Medulla oblongata (tissue), 1 donor: ENCODE results near the gene SYT13.
"Not testable (repeated sequence)": the region's sequence is repeated elsewhere in the genome, so short reads cannot be mapped to it uniquely, and the experiment has no call there.

Experiments used
- DNase-seq: peaks from one replicate; pipeline ENCODE4 v3.0.0-alpha.2; 2015; ENCODE audit errors: extremely low spot score

SYT13 gene

GRCh38 chr11:45274206-45274605, 11.9 kb downstream of the SYT13 start:
- DNase-seq, result no peak

DNA sequence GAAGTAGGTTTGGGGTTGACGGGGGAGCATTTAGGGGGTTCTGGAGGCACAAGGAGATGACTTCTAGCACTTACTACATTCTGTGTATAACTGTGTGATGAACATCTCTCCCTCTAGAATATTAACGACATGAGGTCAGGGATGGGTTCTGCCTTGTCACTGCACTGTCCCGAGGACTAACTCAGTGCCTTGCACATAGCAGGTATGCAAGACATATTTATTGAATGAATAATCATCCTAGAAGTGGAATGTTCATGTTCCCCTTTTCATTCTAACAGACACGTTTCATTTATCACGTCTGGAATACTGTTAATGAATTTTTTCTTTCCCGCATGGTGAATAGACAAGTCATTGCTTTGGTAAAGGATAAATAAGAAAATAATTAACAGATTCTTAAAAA, 12.6 kb downstream of the SYT13 start:
- DNase-seq, result no peak

GRCh38 chr11:45272701-45273100, 13.4 kb downstream of the SYT13 start:
- no peak for DNase-seq

DNA sequence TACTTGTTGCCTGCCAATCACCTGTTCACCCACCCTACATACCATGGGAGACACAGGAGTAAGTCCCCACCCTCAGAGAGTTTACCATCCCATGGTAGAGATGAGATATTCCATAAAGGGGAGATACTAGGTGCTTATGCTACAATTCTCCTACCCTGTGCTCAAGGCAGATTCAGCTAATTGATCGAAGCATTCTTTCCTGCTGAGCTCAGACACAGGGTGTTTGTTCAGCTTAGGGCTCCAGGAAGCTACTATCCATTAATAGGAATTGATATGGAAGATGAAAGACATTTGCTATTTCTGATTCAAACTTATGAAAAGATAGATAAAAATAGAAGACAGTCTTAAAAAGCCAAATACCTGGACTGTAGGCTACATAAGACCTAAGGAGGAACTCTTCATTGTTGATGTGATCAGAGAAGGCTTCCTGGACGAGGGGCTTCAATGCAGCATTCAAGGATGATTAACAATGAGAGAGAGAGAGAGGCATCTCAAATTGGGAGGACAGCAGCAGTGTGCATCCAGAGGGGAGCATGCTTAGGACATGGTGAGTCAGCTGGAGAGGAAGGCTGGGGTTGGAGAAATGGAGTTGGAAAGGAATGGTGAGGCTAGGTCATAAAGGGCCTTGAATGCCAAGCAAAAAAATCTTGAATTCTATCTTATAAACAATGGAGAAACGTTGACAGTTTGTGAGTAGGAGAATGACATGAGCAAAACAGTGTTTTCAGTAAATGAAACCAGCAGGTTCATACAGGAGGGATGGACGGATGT, 15.0 kb downstream of the SYT13 start:
- DNase-seq, result no peak

DNA sequence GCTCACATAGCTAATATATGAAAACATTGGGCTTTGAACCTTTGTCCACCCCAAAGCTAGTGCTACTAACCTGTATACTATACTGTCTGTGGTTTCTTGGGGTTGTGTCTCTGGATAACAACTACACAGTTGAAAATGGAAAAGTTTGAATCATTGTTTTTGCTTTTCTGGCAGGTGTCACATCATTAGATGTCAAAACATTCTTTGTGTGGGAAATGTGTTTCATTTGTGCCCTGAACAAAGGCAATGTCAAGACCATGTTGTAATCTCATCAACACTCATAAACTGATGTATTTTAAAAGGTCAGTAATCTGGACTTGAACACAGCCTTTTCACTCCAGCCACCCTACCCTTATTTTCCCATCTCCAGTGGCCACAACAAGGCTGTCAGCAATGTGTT, 16.5 kb downstream of the SYT13 start:
- no peak for DNase-seq

DNA sequence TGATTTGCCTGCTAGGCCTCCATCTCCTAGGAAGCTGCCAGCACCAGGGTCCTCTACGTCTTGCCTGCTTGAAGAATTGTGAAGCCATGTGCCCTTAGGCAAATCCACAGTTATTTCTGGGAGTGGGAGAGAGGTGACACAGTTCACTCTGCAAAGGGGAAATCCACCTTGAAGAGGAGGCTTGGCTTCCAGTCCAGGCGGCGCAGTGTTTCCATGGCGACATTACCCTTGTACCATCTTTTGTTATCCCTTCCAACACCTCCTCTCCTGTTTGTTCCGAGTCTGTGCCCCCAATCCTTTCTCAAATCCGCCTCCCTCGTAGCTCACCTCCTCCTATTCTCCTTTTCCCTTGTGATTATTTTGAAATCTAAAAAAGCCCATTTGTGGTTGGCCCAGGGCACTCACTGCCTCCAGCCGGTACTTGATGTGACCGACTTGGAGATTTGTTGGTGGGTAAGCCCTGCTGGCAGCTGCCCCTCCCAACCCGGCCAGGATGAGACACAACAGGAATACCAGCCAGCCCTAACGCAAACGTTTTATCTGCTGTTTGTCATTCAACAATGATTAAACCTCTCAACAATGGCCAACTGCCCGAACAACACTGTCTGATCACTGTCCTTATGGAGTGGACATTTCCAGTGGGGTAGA, 18.4 kb downstream of the SYT13 start:
- no peak for DNase-seq

DNA sequence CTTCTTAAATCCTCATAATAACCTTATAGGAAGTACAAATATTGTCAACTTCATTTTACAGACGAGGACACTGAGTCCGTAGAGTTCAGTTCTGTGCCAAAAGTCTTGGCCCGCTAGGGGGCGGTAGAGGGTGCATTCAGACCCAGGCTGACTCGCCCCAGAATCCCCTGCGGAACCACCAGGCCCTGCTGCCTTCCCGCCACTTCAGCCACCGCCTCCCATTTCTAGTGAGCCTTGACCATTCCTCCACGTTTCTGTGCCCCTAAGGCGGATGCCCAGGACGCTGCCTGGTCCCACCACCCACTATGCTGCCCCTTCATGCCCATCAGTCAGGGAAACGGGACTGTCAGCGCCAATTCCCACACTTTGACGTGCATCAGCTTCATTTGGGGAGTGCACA, 19.1 kb downstream of the SYT13 start:
- no peak for DNase-seq

DNA sequence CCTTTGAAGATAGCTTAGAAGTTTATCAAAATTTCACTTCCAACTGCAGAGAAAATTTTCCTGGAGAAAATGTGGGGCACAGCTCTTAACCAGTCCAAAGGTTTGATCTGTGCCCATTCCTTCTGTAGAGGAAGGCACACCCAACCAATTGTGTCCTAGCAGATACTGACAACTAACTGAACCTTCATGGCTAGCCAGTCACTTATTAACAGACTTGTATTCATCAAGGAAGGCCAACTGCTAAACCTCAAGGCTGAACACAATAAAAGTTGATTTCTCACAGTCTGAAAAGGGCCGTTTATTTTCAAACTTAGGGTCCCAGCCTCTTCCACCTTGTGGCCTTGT, 19.5 kb downstream of the SYT13 start:
- DNase-seq, result no peak

GRCh38 chr11:45265969-45266675, 20.0 kb downstream of the SYT13 start:
- DNase-seq, result no peak

- DNase-seq, result no peak
These were observed 21.2 kb downstream of the SYT13 start for GRCh38 chr11:45264839-45265515.

DNA sequence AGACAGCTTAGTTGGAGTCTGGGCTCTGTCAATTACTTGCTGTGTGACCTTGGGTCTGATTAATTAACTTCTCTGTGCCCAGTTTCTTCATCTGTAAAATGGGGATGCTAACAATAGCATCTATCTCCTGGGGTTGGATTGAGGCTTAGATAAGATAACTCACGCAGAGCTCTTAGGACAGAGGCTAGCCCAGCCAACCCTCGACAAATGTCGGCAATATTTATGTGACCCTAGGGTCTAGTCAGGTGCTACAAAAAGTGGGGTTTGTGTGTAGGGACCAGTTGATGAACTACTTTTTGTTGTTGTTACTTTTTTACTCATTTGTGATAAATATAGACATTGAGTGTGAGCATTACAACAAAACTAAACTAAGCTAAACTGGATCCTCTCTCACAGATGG, 22.4 kb downstream of the SYT13 start:
- no peak for DNase-seq

DNA sequence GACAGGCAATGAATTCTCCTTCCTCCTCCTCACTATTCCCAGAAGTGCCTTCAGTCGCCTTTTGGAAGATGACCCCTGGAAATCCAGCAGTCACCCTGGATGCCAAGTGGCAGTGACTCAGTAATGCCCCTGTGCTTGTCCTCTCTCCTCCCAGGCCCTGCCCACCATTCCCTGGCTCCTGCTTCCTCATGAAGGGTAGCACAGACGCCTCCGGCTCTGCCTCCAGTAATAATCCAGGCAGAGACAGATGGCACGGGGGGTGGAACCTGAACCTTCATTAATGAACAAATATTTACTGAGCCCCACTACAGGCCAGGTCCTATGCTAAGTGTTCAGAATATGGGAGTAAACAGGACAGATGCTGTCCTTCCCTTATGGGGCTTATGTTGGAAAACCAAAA, 23.2 kb downstream of the SYT13 start:
- no peak for DNase-seq

DNA sequence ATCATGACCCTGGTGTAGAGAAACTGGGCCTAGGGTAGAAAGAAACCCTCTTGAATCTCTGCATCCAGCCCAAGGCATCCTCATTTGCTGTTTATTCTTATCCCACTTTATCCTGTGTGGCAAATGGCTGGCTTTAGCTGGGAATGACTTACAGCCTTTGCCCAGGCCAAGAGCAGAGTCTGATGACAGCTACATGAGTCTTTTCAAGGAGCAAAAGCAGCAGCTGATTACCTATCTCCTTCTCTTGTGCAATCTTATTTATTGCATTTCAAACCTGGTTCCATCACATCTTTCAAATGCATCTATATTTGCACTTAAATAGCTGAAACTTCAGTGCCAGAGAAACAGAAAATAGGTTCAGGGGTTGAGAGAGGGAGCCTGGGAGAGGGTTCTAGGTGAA, 26.1 kb downstream of the SYT13 start:
- no peak for DNase-seq

- no peak for DNase-seq
These were observed 26.5 kb downstream of the SYT13 start for GRCh38 chr11:45259592-45259991.

DNA sequence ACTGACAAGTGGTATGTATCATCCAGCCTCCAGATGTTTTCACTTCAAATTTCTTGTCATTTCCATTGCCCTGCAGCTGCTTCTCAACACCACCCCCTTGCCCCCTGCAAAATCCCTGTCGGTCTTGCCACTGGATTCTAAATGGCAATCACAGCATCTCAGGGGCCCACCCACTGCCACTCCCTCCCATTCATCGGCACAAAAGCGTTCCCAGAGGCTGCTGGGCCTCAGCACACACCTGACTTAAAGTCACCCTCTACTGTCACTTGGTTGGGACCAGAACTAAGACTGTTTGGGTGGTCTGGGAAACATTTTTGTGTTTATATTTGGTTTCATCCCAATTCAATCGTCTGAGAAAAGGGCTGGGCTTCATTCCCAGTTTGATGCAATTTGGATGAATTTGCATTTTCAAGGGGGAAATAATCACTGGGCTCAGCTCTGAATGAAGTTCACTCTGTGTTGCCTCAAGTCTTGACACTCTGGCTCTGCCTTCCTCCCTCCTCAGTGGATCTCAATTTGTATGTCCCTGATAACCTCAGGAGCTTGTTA, 27.1 kb downstream of the SYT13 start:
- no peak for DNase-seq

- no peak for DNase-seq
These were observed 32.1 kb downstream of the SYT13 start for GRCh38 chr11:45254070-45254469.

DNA sequence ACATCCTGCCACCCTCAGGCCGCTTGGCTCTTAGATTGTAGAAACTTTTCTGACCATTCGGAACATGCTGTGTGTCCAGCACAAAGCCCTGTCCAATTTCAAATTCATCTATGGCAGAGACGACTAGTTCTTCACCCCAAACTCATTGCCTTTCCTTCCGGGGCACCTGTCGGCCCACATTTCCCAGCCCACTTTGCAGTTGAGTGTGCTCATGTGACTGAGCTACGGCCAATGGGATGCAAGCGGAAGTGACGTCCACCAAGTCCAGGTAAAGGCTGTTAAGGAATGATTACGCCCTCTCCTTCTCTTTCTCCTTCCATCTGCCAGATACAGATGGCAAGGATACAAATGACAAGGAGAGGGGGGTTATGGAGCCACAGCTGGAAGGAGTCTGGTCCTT, 32.5 kb downstream of the SYT13 start:
- DNase-seq, result no peak

DNA sequence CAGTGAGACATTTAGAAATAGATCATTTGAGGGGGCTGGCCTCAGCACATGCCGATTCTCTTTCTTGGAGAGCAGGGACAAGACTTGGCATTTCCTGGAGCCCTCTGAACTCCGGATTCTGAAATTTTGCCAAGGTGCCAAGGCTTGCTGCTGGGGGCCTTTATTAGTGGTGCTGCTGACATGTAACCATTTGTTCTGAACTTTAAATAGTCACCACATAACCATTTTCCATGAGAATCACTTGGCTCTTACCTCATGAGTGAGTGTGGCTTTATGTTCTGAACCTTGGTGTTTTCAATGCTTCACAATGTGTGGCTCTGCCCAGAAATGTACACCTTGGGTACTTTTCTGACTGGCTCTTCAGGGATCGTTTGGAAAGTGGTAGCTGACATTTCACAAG, 33.3 kb downstream of the SYT13 start:
- no peak for DNase-seq

GRCh38 chr11:45252134-45252856, 33.8 kb downstream of the SYT13 start:
- DNase-seq, result no peak

- DNase-seq, result no peak
These were observed 36.0 kb downstream of the SYT13 start for GRCh38 chr11:45250035-45250718.

GRCh38 chr11:45249372-45249771, 36.8 kb downstream of the SYT13 start:
- not testable (repeated sequence) for DNase-seq
